Stimulated activated CD8-positive, alpha-beta memory T cell treated with anti-CD3 and anti-CD28 coated beads, Interleukin-7, amount 100 ng/mL, for 48 hours (primary cell): ENCODE results near the gene ASAH2.
"Not testable (repeated sequence)": the region's sequence is repeated elsewhere in the genome, so short reads cannot be mapped to it uniquely, and the experiment has no call there.

Experiments used
- DNase-seq, 2 donors: peaks; one replicate each; pipeline ENCODE4 v3.0.0-alpha.2; 2020; ENCODE audit warnings: low read depth in 1 of 2; ENCODE audit errors: extremely low read depth in 1 of 2

Gene ASAH2

GRCh38 chr10:50260791-50261281 is 9.5 kb upstream of the ASAH2 start:
- DNase-seq, result peak in 1 of 2 donors; percentile 26

- DNase-seq, result no peak
These were observed 3.2 kb upstream of the ASAH2 start for GRCh38 chr10:50254479-50254878.

- DNase-seq, result no peak
These were observed 1.0 kb downstream of the ASAH2 start for GRCh38 chr10:50250096-50250854.

- no peak for DNase-seq
These were observed 2.7 kb downstream of the ASAH2 start for GRCh38 chr10:50248598-50248997.

- no peak for DNase-seq
These were observed 3.3 kb downstream of the ASAH2 start for GRCh38 chr10:50248062-50248461.

GRCh38 chr10:50244201-50244600 is 7.1 kb downstream of the ASAH2 start:
- DNase-seq, result no peak

- DNase-seq, result no peak
These were observed 8.5 kb downstream of the ASAH2 start for GRCh38 chr10:50242777-50243176.

GRCh38 chr10:50241478-50241877 is 9.8 kb downstream of the ASAH2 start:
- DNase-seq, result not testable (repeated sequence)

GRCh38 chr10:50234486-50234885 is 16.8 kb downstream of the ASAH2 start:
- no peak for DNase-seq

- no peak for DNase-seq
These were observed 19.1 kb downstream of the ASAH2 start for GRCh38 chr10:50232261-50232639.

GRCh38 chr10:50231515-50232260 is 19.6 kb downstream of the ASAH2 start:
- DNase-seq, result no peak

GRCh38 chr10:50229460-50229859 is 21.9 kb downstream of the ASAH2 start:
- no peak for DNase-seq

GRCh38 chr10:50228672-50229071 is 22.6 kb downstream of the ASAH2 start:
- no peak for DNase-seq

- no peak for DNase-seq
These were observed 24.7 kb downstream of the ASAH2 start for GRCh38 chr10:50226610-50227009.

- peak; percentile 0 to 13 for DNase-seq
These were observed 26.9 kb downstream of the ASAH2 start for GRCh38 chr10:50224330-50224952.

GRCh38 chr10:50222199-50222598 is 29.1 kb downstream of the ASAH2 start:
- no peak for DNase-seq

GRCh38 chr10:50221470-50221869 is 29.8 kb downstream of the ASAH2 start:
- DNase-seq, result no peak

- no peak for DNase-seq
These were observed 31.7 kb downstream of the ASAH2 start for GRCh38 chr10:50219646-50220045.

- no peak for DNase-seq
These were observed 32.1 kb downstream of the ASAH2 start for GRCh38 chr10:50219200-50219599.

GRCh38 chr10:50216894-50217293 is 34.4 kb downstream of the ASAH2 start:
- no peak for DNase-seq

GRCh38 chr10:50216418-50216817 is 34.9 kb downstream of the ASAH2 start:
- no peak for DNase-seq

GRCh38 chr10:50211670-50212069 is 39.6 kb downstream of the ASAH2 start:
- DNase-seq, result no peak
